PC-9 (cell line): ENCODE data around the gene TUBB4B. TPM values are rescaled to one million over a fixed set of nuclear protein-coding genes. Genes with fewer than 3 reads are reported as not detected.

Source experiments
- BruUV-seq: library from RNA; stranded (reverse); fragments of 400-500 nt; replicated peaks from 2 replicates; lab custom pipeline; 2021; lab: Mats Ljungman, UMichigan
- CTCF ChIA-PET: fragments of 300-600 bp; sonication (Branson Sonifier 250); formaldehyde crosslinking; loops from one replicate; lab custom pipeline; 2022; ENCODE audit warnings: antibody characterized with exemption; lab: Charles Lee
- POLR2A ChIA-PET: fragments of 300-600 bp; sonication (Branson Sonifier 250); formaldehyde crosslinking; loops from one replicate; lab custom pipeline; 2022; ENCODE audit warnings: antibody characterized with exemption; ENCODE audit not compliant: unreplicated experiment; lab: Charles Lee
- DNase-seq, 2 experiments: peaks; one replicate each; pipeline versions ENCODE4 v3.0.0 to v3.0.0-alpha.2; 2015 to 2022; ENCODE audit warnings: mixed read lengths in 1 of 2
- H2AFZ ChIP-seq: fragments of 200-600 bp; sonication (generic); 2 replicates; pipeline ENCODE4 v1.8.1; 2017; ENCODE audit warnings: antibody characterized with exemption
- H3F3A ChIP-seq: fragments of 200-600 bp; sonication (generic); 2 replicates; pipeline ENCODE4 v1.8.1; 2017; ENCODE audit warnings: antibody characterized with exemption, mild to moderate bottlenecking, low read depth; ENCODE audit not compliant: insufficient read depth
- H3K27ac ChIP-seq: fragments of 200-600 bp; sonication (generic); 2 replicates; pipeline ENCODE4 v1.6.1; 2016; ENCODE audit warnings: mixed run types
- H3K27me3 ChIP-seq: fragments of 200-600 bp; sonication (generic); 2 replicates; pipeline ENCODE4 v1.6.1; 2016; ENCODE audit warnings: low read depth, mixed run types; ENCODE audit not compliant: insufficient read depth
- H3K36me3 ChIP-seq: fragments of 200-600 bp; sonication (generic); 2 replicates; pipeline ENCODE4 v1.6.1; 2016; ENCODE audit warnings: low read depth, mixed run types
- H3K4me1 ChIP-seq: fragments of 200-600 bp; sonication (generic); replicated peaks from 2 replicates; pipeline ENCODE4 v1.6.1; 2016; ENCODE audit warnings: mixed run types; ENCODE audit not compliant: insufficient read depth
- H3K4me2 ChIP-seq: fragments of 200-600 bp; sonication (generic); 2 replicates; pipeline ENCODE4 v1.6.1; 2017; ENCODE audit warnings: mixed run types
- H3K4me3 ChIP-seq: fragments of 200-600 bp; sonication (generic); 2 replicates; pipeline ENCODE4 v1.6.1; 2016; ENCODE audit warnings: mixed run types
- H3K79me2 ChIP-seq: fragments of 200-600 bp; sonication (generic); 2 replicates; pipeline ENCODE4 v1.6.1; 2017; ENCODE audit warnings: low read depth, mixed run types
- H3K9me2 ChIP-seq: fragments of 200-600 bp; sonication (generic); 2 replicates; pipeline ENCODE4 v1.8.1; 2017; ENCODE audit warnings: mild to moderate bottlenecking; ENCODE audit not compliant: insufficient read depth
- H3K9me3 ChIP-seq: fragments of 200-600 bp; sonication (generic); 2 replicates; pipeline ENCODE4 v1.8.1; 2016; ENCODE audit warnings: low read depth; ENCODE audit not compliant: insufficient read depth
- H4K20me1 ChIP-seq: fragments of 200-600 bp; sonication (generic); 2 replicates; pipeline ENCODE4 v1.8.1; 2017; ENCODE audit not compliant: insufficient read depth
- EZH2 ChIP-seq: fragments of 200-600 bp; sonication (generic); IDR thresholded peaks from 2 replicates; pipeline ENCODE4 v1.8.0; 2017; ENCODE audit warnings: antibody characterized with exemption, low read depth
- intact Hi-C: fragments of 100-400 bp; cut with micrococcal nuclease; formaldehyde crosslinking; loops from one replicate; pipeline ENCODE4 v1.10.0; 2022; ENCODE audit not compliant: unreplicated experiment
- total RNA-seq: library from RNA; stranded (reverse); gene quantifications from 2 replicates; pipeline ENCODE4 v1.2.3, GENCODE V29; 2021
- TF ChIP-seq, protein P1 (sequence below): fragments of 200-600 bp; sonication (generic); conservative IDR thresholded peaks from 2 replicates; pipeline ENCODE4 v1.6.1; 2017; ENCODE audit warnings: mixed run types, antibody characterized with exemption, mild to moderate bottlenecking, moderate library complexity

Gene TUBB4B
- total RNA-seq, 1 experiment from 2014 or later: 494 TPM

DNA sequence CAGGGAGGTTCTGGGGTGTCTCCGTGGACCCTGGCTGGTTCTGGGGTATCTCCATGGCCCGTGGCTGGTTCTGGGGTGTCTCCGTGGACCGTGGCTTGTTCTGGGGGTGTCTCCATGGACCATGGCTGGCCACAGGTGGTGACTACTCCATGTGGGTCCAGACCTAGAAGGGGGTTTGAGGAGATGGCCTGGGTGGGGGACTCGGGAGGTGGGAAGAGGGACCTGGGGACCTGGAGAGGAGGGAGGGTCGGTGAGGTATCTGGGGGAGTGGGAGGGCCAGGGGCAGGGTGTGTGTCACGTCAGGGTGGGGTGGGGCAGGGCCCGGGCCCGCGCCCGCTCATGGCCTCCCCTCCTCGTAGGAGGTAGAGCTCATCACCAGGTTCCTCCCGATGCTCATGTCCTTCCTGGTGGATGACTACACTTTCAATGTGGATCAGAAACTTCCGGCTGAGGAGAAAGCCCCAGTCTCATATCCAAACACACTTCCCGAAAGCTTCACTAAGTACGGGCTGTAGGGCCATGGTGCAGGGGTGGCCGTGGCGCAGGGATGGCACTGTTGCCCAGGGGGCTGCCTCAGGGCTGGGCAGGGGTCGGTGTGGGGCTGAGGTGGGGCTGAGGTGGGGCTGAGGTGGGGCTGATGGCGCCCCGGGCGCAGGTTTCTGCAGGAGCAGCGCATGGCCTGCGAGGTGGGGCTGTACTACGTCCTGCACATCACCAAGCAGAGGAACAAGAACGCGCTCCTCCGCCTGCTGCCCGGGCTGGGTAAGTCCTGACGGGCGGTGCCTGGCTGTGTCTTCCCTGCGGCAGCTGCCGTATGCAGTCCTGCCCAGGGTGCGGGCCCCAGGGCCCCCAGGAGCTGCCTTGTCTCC lies 25.7 kb downstream of the TUBB4B start:
- ChIA-PET CTCF (no interaction called here), POLR2A (interaction anchor here (0.6 kb wide), 1 partner anchor 943 kb away, joined by 3 read pairs; no protein-coding TSS in a partner anchor)
- no peaks in the 10 kb centered on the region for H3K27me3 ChIP-seq
- H3K36me3 ChIP-seq: no peaks in the 10 kb centered on the region
- H3K79me2 ChIP-seq: no peaks in the 10 kb centered on the region
- H3K27ac ChIP-seq: no peak overlapping the region
- H3K4me2 ChIP-seq: no peak overlapping the region
- H3F3A ChIP-seq: no peaks in the 10 kb centered on the region
- H4K20me1 ChIP-seq: peaks cover 6% of the 10 kb centered on the region; the same call in 1 of the 2 replicates
- H2AFZ ChIP-seq: no peak overlapping the region
- no peaks in the 10 kb centered on the region for H3K9me3 ChIP-seq
- no peak for DNase-seq
- intact Hi-C loops: no loop called here
- H3K4me1 ChIP-seq: no peaks in the 10 kb centered on the region
- no TSS peak for BruUV-seq
- TF ChIP-seq, protein P1, sequence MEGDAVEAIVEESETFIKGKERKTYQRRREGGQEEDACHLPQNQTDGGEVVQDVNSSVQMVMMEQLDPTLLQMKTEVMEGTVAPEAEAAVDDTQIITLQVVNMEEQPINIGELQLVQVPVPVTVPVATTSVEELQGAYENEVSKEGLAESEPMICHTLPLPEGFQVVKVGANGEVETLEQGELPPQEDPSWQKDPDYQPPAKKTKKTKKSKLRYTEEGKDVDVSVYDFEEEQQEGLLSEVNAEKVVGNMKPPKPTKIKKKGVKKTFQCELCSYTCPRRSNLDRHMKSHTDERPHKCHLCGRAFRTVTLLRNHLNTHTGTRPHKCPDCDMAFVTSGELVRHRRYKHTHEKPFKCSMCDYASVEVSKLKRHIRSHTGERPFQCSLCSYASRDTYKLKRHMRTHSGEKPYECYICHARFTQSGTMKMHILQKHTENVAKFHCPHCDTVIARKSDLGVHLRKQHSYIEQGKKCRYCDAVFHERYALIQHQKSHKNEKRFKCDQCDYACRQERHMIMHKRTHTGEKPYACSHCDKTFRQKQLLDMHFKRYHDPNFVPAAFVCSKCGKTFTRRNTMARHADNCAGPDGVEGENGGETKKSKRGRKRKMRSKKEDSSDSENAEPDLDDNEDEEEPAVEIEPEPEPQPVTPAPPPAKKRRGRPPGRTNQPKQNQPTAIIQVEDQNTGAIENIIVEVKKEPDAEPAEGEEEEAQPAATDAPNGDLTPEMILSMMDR: no peak
- no peak for TF ChIP-seq EZH2
- no peak overlapping the region for H3K4me3 ChIP-seq
- no peaks in the 10 kb centered on the region for H3K9me2 ChIP-seq

DNA sequence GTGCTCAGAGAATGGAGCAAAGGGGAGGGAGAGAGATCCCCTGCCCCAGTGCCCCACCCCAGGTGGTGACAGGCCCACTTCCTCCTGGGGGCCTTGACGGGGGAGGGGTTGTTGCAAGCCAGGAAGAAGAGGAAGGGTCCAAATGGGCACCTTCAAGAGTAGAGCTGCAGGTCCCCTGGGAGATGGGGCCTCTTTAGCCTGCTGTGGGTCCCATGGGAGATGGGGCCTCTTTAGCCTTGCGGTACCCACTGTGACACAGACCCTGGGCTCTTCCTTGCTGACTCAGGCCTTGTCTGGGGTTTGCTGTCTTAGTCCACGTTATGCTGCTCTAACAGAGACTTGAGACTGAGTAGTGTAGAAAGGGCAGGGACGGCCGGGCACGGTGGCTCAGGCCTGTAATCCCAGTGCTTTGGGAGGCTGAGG lies 26.9 kb downstream of the TUBB4B start:
- H4K20me1 ChIP-seq: peaks cover 7% of the 10 kb centered on the region; the same call in 1 of the 2 replicates
- H3F3A ChIP-seq: no peaks in the 10 kb centered on the region
- DNase-seq: no peak
- H3K4me2 ChIP-seq: no peak overlapping the region
- intact Hi-C loops: no loop called here
- H3K79me2 ChIP-seq: no peaks in the 10 kb centered on the region
- H3K9me3 ChIP-seq: no peaks in the 10 kb centered on the region
- no peaks in the 10 kb centered on the region for H3K36me3 ChIP-seq
- no peaks in the 10 kb centered on the region for H3K4me1 ChIP-seq
- no TSS peak for BruUV-seq
- H3K4me3 ChIP-seq: no peak overlapping the region
- ChIA-PET POLR2A (no interaction called here), CTCF (no interaction called here)
- TF ChIP-seq, protein P1: no peak
- TF ChIP-seq EZH2: no peak
- H3K9me2 ChIP-seq: no peaks in the 10 kb centered on the region
- H2AFZ ChIP-seq: no peak overlapping the region
- H3K27ac ChIP-seq: 0 out of 2 replicates have a peak overlapping the region, but pooled peaks have one; percentile 16
- no peaks in the 10 kb centered on the region for H3K27me3 ChIP-seq

DNA sequence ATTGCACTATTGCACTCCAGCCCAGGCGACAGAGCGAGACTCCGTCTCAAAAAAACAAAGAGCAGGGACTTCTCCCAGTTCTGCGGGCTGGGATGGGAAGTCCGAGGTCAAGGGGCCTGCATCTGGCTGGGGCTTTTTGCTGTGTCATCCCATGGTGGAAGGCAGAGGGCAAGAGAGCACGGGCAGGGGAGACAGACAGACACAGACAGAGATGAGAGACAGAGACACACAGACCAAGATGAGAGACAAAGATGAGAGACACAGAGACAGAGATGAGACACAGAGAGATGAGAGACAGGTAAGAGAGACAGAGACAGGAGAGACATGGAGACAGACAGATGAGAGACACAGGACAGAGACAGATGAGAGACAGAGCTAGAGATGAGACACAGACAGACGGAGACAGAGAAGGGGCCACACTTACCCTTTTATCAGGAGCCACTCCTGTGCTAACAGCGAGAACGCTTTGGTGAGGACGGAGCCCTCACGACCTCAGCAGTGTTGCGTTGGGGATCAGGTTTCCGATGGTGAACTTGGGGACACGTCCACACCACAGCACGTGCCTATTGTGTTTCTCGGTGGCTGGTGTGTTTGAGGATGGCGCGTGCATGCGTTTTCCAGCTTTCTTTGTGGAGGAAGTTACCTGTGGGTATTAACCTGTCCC lies 27.6 kb downstream of the TUBB4B start:
- Histone ChIP-seq H4K20me1 (peaks cover 12% of the 10 kb centered on the region; the same call in 1 of the 2 replicates), H3K4me1 (no peaks in the 10 kb centered on the region), H3K9me3 (no peaks in the 10 kb centered on the region), H3K4me2 (no peak overlapping the region), H2AFZ (no peak overlapping the region), H3K27ac (no peak overlapping the region), H3K4me3 (no peak overlapping the region), H3F3A (no peaks in the 10 kb centered on the region), H3K27me3 (no peaks in the 10 kb centered on the region), H3K9me2 (no peaks in the 10 kb centered on the region), H3K36me3 (no peaks in the 10 kb centered on the region), H3K79me2 (no peaks in the 10 kb centered on the region)
- DNase-seq: no peak
- CTCF ChIA-PET: no interaction called here
- TF ChIP-seq EZH2: no peak
- POLR2A ChIA-PET: no interaction called here
- intact Hi-C loops: no loop called here
- BruUV-seq: no TSS peak
